ENCODE data around the gene ATP9B.

GRCh38 chr18:79206444-79206843 lies 137.2 kb downstream of the ATP9B start:
- TF ChIP-seq POLR2AphosphoS5 (IDR thresholded peaks at IDR 0.05; ENCODE audit: low read depth, low read length) (no peak), TAF1 (IDR thresholded peaks at IDR 0.05; ENCODE audit: borderline replicate concordance, insufficient read depth, low read length) (no peak)
